Measurements from ENCODE around the gene FAAP20. TPM values are rescaled to one million over a fixed set of nuclear protein-coding genes. Genes with fewer than 3 reads are reported as not detected.

The FAAP20 gene
- total and polyA plus RNA-seq, 9 of the 15 experiments (the other 6 are each of a cell fraction or from before 2014, with no cell fraction given) = 0.58 to 143 (median 9.9) TPM

DNA sequence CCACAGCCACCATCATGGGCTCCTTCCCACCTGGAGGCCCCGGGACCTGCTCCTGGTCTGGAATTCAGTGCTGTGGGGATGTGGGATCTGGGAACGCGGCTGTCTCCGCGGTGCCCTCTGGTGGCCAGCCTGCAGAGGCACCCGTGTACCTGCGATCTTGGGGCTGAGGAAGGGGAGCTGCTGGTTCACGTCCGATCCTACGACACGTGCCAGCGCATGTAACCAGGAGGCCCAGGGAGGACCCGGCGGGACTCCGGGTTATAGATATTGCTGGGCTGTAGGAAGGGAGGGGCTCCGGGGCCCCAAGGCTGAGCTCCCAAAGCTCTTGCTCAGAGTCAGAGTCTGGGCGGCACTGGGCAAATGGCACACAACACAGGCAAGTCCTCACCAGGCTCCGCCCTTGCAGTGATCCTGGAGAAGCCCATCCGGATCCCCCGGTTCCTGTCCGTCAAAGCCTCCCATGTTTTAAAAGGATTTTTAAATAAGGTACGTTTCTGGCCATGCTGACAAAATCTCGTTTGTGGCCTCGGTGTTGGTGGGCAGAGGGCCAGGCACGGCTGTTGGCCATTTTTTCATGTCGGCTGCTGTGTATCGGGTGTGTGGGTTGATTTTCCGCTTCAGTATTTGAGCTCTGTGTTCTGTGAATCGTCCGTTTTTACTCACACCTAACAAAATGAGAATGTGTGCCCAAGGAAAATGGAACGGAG lies 20.1 kb downstream of the FAAP20 start (continued):
- TF ChIP-seq SMARCA4 (IDR thresholded peaks at IDR 0.05) (no peak), NR2C2 (CRISPR knock-in tag; IDR thresholded peaks at IDR 0.05) (no peak), NR2C2 (tag; IDR thresholded peaks at IDR 0.05) (no peak), GABPA (tag; conservative IDR thresholded peaks at IDR 0.05; ENCODE audit: low read depth) (no peak), DACH1 (IDR thresholded peaks at IDR 0.05; ENCODE audit: partially characterized antibody) (no peak), ESRRA (IDR thresholded peaks at IDR 0.05; ENCODE audit: borderline replicate concordance, low read depth) (no peak), ZKSCAN8 (CRISPR knock-in tag; IDR thresholded peaks at IDR 0.05) (no peak), CREM (IDR thresholded peaks at IDR 0.05; ENCODE audit: low read depth) (peak; percentile 48; the same call in 1 of the 2 replicates), SMAD3 (CRISPR knock-in tag; conservative IDR thresholded peaks at IDR 0.05) (no peak), HDGF (IDR thresholded peaks at IDR 0.05) (no peak), ZNF174 (CRISPR knock-in tag; IDR thresholded peaks at IDR 0.05) (no peak), GTF2A2 (tag; IDR thresholded peaks at IDR 0.05) (no peak), PYGO2 (tag; IDR thresholded peaks at IDR 0.05) (no peak), ZNF263 (CRISPR knock-in tag; IDR thresholded peaks at IDR 0.05; ENCODE audit: borderline replicate concordance) (no peak; the same call in 1 of the 2 replicates), TAF1 (IDR thresholded peaks at IDR 0.05; ENCODE audit: control insufficient read depth, extremely low read depth, insufficient read depth, low read length, severe bottlenecking) (no peak), XRCC5 (IDR thresholded peaks at IDR 0.05; ENCODE audit: low read depth, low read length) (no peak), POLR2AphosphoS5 (IDR thresholded peaks at IDR 0.05; ENCODE audit: control insufficient read depth, insufficient read depth, low read depth, low read length) (no peak), SMAD4 (CRISPR knock-in tag; conservative IDR thresholded peaks at IDR 0.05) (no peak)
- TF ChIP-seq, protein P1, sequence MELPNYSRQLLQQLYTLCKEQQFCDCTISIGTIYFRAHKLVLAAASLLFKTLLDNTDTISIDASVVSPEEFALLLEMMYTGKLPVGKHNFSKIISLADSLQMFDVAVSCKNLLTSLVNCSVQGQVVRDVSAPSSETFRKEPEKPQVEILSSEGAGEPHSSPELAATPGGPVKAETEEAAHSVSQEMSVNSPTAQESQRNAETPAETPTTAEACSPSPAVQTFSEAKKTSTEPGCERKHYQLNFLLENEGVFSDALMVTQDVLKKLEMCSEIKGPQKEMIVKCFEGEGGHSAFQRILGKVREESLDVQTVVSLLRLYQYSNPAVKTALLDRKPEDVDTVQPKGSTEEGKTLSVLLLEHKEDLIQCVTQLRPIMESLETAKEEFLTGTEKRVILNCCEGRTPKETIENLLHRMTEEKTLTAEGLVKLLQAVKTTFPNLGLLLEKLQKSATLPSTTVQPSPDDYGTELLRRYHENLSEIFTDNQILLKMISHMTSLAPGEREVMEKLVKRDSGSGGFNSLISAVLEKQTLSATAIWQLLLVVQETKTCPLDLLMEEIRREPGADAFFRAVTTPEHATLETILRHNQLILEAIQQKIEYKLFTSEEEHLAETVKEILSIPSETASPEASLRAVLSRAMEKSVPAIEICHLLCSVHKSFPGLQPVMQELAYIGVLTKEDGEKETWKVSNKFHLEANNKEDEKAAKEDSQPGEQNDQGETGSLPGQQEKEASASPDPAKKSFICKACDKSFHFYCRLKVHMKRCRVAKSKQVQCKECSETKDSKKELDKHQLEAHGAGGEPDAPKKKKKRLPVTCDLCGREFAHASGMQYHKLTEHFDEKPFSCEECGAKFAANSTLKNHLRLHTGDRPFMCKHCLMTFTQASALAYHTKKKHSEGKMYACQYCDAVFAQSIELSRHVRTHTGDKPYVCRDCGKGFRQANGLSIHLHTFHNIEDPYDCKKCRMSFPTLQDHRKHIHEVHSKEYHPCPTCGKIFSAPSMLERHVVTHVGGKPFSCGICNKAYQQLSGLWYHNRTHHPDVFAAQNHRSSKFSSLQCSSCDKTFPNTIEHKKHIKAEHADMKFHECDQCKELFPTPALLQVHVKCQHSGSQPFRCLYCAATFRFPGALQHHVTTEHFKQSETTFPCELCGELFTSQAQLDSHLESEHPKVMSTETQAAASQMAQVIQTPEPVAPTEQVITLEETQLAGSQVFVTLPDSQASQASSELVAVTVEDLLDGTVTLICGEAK (IDR thresholded peaks at IDR 0.05) = no peak
- TF ChIP-seq, protein P1 (CRISPR knock-in tag; IDR thresholded peaks at IDR 0.05) = no peak
